H1 (cell line): ENCODE results near the gene ADA. TPM values are rescaled to one million over a fixed set of nuclear protein-coding genes. Genes with fewer than 3 reads are reported as not detected.

Experiments used
- ATF3 ChIP-seq: IDR thresholded peaks from 2 replicates; pipeline ENCODE4 v1.6.1; 2011; ENCODE audit warnings: low read depth, mild to moderate bottlenecking, low read length; ENCODE audit not compliant: insufficient read depth
- BACH1 ChIP-seq: IDR thresholded peaks from 2 replicates; pipeline ENCODE4 v1.6.1; 2012; ENCODE audit warnings: low read length, improper control_type of control experiment
- CEBPB ChIP-seq: IDR thresholded peaks from 2 replicates; pipeline ENCODE4 v1.6.1; 2012; ENCODE audit warnings: low read depth, low read length
- CHD7 ChIP-seq: fragments of 300-600 bp; sonication (generic); IDR thresholded peaks from 2 replicates; pipeline ENCODE4 v1.7.1; 2012; ENCODE audit warnings: low read length, moderate library complexity, mild to moderate bottlenecking, inconsistent platforms; ENCODE audit not compliant: insufficient replicate concordance
- JUND ChIP-seq: IDR thresholded peaks from 2 replicates; pipeline ENCODE4 v1.6.1; 2011; ENCODE audit warnings: mild to moderate bottlenecking, improper control_type of control experiment, low read length
- KDM4A ChIP-seq: IDR thresholded peaks from one replicate; pipeline ENCODE4 v1.7.1; 2012; ENCODE audit warnings: low read depth, mild to moderate bottlenecking, moderate library complexity, low read length, inconsistent platforms; ENCODE audit not compliant: severe bottlenecking
- KDM5A ChIP-seq: fragments of 200-600 bp; IDR thresholded peaks from 2 replicates; pipeline ENCODE4 v1.7.1; 2012; ENCODE audit warnings: mild to moderate bottlenecking, low read length, inconsistent platforms, mixed read lengths
- MAFK ChIP-seq: IDR thresholded peaks from 2 replicates; pipeline ENCODE4 v1.6.1; 2012; ENCODE audit warnings: low read depth, mild to moderate bottlenecking, improper control_type of control experiment, low read length
- POLR2A ChIP-seq, 2 experiments: IDR thresholded peaks; 1 replicate in 1 of 2; 2 replicates in 1 of 2; pipeline ENCODE4 v1.6.1; 2011; ENCODE audit warnings: low read depth in 2 of 2, low read length in 2 of 2, mild to moderate bottlenecking in 2 of 2; ENCODE audit errors: control extremely low read depth in 1 of 2
- RBBP5 ChIP-seq: IDR thresholded peaks from 2 replicates; pipeline ENCODE4 v1.7.1; 2012; ENCODE audit warnings: low read depth, mild to moderate bottlenecking, inconsistent platforms, low read length, moderate library complexity, borderline replicate concordance
- SAP30 ChIP-seq: fragments of 300-600 bp; sonication (generic); IDR thresholded peaks from 2 replicates; pipeline ENCODE4 v1.7.1; 2012; ENCODE audit warnings: low read length, moderate library complexity, mild to moderate bottlenecking, inconsistent platforms; ENCODE audit not compliant: insufficient read depth, insufficient replicate concordance
- SIX5 ChIP-seq: IDR thresholded peaks from 2 replicates; pipeline ENCODE4 v1.6.1; 2011; ENCODE audit warnings: mild to moderate bottlenecking, low read depth, low read length
- TCF12 ChIP-seq: IDR thresholded peaks from 2 replicates; pipeline ENCODE4 v1.6.1; 2011; ENCODE audit warnings: low read depth, mild to moderate bottlenecking, low read length
- polyA plus RNA-seq, 7 experiments: library from polyadenylated mRNA; depleted of rRNA in 3 of 7; stranded (reverse) in 5 of 7; unstranded in 2 of 7; fragments of >200 nt in 5 of 7; fragments of 200-250 nt in 2 of 7; gene quantifications; 1 replicate in 5 of 7; 2 replicates in 1 of 7; 4 replicates in 1 of 7; pipeline versions ENCODE4 v1.2.1 to v1.2.3, GENCODE V29; 2011 to 2013; ENCODE audit warnings: missing spikeins in 2 of 7, mixed read lengths in 2 of 7
- total RNA-seq: library from RNA; stranded (reverse); fragmentation: NEBNext Ultra II Directional; extraction: Animal tissue kit (Norgen Biotek cat#: 25700); gene quantifications from 2 replicates; pipeline ENCODE4 v1.2.1, GENCODE V29; 2021

Gene ADA
- total and polyA plus RNA-seq, 2 of the 8 experiments (the other 6 are each of a cell fraction or from before 2014, with no cell fraction given) = 19.9 to 32.8 TPM

GRCh38 chr20:44621325-44621724 lies 30.2 kb downstream of the ADA start (continued):
- TF ChIP-seq CHD7 (no peak), BACH1 (no peak), POLR2A (IDR thresholded peaks at IDR 0.05; ENCODE audit: control extremely low read depth in 1 of 2, low read depth in 2 of 2, low read length in 2 of 2) (no peak), CEBPB (no peak), KDM5A (no peak), SIX5 (no peak), SAP30 (no peak), KDM4A (no peak), MAFK (no peak), JUND (no peak), TCF12 (no peak), RBBP5 (no peak), ATF3 (no peak)
